ENCODE results near the gene HHEX.

DNA sequence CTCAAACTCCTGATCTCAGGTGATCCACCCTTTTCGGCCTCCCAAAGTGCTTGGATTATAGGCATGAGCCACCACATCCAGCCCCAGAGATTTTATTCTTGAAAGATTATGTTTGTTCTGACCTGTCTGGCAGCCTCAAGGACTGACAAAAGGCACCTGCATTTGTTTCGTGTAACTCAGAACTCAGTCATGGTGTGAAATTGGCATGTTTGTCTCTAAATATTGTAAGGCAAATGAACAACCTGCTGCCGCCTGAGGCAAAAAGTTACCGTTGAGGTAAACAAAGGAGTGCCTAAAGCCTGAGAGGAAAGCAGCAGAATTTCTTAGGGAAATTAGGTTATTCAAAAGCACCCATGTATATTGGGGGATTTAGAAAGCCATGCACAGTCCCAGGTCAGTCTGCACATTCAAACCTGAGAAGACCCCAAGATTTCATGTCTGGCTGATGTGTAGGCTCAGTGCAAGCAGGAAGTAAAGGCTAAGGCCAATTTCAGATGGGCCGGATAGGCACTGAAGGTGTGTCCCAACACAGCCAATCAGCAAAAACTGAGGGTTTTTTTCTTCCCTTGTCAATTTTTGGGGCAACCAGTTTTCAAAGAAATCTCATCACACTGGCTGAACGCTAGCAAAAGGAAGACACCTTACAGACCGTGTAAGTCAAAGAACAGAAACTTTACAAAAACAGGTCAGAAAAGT is 33.3 kb upstream of the HHEX start:
- TF ChIP-seq, protein P1, sequence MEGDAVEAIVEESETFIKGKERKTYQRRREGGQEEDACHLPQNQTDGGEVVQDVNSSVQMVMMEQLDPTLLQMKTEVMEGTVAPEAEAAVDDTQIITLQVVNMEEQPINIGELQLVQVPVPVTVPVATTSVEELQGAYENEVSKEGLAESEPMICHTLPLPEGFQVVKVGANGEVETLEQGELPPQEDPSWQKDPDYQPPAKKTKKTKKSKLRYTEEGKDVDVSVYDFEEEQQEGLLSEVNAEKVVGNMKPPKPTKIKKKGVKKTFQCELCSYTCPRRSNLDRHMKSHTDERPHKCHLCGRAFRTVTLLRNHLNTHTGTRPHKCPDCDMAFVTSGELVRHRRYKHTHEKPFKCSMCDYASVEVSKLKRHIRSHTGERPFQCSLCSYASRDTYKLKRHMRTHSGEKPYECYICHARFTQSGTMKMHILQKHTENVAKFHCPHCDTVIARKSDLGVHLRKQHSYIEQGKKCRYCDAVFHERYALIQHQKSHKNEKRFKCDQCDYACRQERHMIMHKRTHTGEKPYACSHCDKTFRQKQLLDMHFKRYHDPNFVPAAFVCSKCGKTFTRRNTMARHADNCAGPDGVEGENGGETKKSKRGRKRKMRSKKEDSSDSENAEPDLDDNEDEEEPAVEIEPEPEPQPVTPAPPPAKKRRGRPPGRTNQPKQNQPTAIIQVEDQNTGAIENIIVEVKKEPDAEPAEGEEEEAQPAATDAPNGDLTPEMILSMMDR (IDR thresholded peaks at IDR 0.05; ENCODE audit: low read length): no peak
- TF ChIP-seq EZH2phosphoT487 (IDR thresholded peaks at IDR 0.05; ENCODE audit: low read length) (no peak), EZH2 (optimal IDR thresholded peaks at IDR 0.05; ENCODE audit: low read depth, low read length) (no peak)

Data from MM.1S (cell line).